NCI-H2196 treated with DMSO at 0.1 percent for 48 hours (cell line): Measurements from ENCODE around the gene TICAM1.
"Not testable (repeated sequence)": the region's sequence is repeated elsewhere in the genome, so short reads cannot be mapped to it uniquely, and the experiment has no call there.

Source experiments
- DNase-seq: peaks from one replicate; lab custom pipeline; 2025; ENCODE audit not compliant: unreplicated experiment; lab: John Stamatoyannopoulos, UW

TICAM1 gene

DNA sequence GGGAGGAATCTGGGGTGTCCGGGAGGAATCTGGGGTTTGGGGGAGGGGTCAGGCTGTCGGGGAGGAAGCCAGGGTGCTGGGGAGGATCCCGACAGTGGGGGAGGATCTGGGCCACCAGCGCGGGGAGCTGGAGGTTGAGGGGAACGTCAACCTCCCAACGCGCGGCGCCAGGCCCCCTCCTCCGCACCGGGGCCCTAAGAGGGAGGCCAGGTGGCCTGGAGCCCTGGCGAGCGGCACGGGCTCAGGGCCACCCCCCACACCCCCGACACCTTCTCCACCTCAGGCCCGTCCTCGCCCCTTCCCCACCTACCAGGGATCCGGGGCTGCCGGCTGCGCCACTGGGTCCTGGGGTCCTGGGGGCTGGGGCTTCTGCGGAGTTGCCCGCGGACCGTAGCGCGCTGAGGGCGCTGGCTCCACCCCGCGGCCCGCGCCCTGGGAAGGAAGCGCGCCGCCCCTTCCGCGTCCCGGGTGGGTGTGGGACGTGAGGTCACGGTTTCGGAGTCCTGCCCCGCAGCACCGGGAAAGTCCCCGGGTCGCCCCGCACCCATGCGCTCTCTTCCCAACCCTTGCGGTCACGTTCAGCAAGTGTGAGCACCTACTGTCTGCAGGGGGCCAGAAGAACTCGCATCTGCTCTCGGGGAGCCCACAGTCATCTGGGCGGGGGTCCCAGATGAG lies at the start of gene TICAM1:
TICAM1 (minus strand) TSS at position 409 of the 675 bp plus-strand sequence. CDS start 13,335 bp downstream, outside the sequence.
- no peak for DNase-seq

GRCh38 chr19:4879041-4879440 lies 47.5 kb upstream of the TICAM1 start:
- DNase-seq = no peak

GRCh38 chr19:4878491-4878968 lies 47.0 kb upstream of the TICAM1 start:
- no peak for DNase-seq

DNA sequence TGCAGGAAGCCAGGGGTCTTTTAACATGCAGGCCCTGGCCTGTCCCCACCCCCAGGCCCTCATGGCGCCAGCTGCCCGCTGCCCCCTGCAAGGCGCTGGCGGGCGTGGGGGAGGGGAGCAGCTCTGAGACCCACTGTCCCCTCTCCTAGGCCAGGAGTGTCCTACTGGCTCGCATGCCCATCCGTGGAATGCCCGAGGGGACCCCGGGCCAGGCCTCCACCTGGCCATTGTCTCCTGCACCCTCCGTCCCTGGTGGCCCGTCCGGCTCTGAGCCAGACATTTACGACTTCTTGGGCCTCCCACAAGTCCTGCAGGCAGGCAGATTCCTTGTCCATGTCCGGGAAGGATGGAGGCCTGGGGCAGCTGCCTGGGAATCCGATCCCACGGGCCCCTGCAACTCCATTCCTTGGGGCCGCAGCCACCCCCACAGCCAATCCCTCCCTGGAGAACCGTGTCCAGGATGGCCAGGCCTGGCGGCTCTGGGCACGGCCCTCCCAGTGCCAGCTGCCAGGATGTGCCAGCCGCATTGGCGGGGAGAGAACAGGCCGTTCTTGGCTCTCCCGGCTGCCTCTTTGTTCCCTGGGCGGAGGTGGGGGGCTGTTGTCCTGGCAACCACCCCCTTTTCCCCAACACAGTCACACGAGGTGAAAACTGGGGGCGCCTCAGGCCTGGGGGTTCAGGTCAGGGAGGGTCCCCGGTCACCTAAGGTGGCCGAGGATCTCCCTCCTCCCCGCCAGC lies 46.4 kb upstream of the TICAM1 start:
- no peak for DNase-seq

DNA sequence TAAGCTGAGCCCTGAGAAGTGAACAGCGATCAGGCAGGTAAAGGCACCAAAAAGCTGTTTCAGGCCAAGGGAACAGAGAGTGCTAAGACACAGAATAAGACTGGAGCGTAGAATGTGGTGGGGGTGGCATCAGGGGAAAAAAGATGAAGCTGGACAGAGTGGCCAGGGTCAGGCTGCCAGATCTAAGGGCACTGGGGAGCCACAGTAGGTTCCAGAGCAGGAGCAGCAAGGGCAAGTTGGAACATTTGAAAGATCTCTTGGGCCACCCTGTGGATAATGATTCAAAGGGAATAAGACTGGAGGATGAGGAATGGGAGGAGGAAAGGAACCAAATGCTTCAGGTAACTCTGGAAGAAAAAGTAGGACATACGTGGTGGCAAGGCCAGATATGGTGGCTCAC lies 42.4 kb upstream of the TICAM1 start:
- DNase-seq = no peak

DNA sequence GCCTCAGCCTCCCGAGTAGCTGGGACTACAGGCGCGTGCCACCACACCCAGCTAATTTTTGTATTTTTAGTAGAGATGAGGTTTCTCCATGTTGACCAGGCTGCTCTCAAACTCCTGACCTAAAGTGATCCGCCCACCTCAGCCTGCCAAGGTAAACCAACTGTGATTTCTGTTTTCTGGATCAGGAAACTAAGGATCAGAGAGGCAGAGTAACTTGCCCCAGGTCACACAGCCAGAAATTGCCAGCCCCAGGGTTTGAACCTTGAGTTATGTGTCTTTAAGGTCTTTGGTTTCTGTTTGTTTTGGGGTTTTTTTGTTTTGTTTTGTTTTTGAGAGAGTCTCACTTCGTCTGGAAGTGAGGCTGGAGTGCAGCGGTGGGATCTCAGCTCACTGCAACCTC lies 40.2 kb upstream of the TICAM1 start:
- no peak for DNase-seq

DNA sequence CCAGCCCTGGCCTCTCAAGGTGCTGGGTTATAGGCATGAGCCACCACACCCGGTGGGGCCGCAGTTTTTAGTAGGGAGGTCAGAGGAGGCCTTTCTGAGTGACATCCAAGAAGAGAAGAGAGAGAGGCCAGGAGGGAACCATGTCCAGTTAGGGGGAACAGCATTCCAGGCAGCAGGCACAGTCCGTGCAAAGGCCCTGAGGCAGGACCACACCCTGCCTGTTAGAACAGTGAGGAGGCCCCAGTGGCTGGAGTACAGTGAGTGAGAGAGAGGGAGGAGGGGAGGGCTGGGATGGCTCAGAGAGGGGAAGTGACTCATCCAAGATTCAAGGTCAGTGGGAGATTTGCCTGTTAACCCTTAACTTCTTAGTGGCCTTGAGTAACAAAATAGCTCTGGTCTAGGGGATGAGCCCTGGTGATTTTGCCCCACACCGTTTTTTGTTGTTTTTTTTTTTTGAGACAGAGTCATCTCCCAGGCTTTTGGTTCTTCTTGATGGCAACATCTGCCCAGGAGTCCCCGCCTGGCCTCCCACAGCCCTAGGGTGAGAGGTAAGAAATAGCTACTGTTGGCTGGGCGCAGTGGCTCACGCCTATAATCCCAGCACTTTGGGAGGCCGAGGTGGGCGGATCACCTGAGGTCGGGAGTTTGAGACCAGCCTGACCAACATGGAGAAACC lies 38.7 kb upstream of the TICAM1 start:
- DNase-seq = no peak

DNA sequence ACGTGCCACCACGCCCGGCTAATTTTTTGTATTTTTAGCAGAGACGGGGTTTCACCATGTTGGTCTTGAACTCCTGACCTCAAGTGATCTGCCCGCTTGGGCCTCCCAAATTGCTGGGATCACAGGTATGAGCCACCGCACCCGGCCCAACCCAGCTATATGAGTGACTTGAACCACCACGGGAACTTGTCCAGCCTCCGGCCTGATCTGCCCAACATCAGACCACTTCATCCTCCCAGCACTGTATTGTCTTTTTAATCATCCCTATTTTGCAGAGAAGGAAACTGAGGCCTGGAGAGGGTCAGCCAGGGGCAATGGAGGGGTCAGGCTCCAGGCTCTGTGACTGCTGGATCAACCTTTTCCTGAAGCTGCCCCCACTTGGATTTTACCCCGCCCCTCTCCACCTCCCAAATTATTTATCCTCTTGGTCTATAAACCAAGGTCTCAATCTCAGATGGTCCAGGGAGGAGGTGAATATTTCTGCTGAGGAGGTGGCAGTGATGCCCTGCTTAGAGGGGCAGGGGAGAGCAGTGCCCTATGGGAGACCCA lies 36.8 kb upstream of the TICAM1 start:
- no peak for DNase-seq

DNA sequence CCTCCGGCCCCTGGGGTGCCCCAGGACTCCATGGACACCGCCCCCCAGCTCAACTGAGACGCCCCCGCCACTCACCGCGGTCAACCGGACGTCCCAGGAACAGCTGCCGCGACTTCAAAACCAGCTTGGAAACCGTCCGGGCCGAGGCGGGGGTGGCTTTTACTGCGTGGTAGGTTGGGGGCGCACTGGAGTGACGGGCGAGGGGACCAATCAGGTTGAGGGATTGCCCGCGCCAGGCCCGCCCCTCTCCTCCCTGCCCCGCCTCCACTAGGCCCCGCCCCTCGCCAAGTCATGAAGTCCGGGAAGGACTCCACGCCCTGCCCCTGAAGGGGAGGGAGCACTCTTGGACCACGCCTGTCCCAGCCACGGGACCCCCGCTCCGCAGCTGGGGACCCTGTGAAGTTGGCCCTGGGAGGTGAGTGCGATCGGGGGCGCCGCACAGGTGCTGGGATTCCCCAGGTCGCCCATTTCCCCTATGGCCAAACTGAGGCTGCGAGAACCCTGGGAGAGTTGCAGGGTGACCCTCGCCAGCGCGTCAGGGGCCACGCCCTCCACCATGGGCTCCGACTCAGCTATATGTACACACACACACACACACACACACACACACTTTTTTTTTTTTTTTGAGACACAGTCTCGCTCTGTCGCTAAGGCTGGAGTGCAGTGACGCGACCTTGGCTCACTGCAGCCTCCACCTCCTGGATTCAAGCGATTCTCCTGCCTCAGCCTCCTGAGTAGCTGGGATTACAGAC lies 36.2 kb upstream of the TICAM1 start, which contains the start of gene PLIN3:
PLIN3 (minus strand) TSS at position 134 of the 752 bp plus-strand sequence. CDS start 6,273 bp downstream, outside the sequence.
- peak; percentile 46 for DNase-seq

- no peak for DNase-seq
Measured at GRCh38 chr19:4866595-4867424, 35.3 kb upstream of the TICAM1 start.

GRCh38 chr19:4861147-4861546 lies 29.6 kb upstream of the TICAM1 start:
- DNase-seq = no peak

GRCh38 chr19:4859697-4860096 lies 28.2 kb upstream of the TICAM1 start:
- no peak for DNase-seq

DNA sequence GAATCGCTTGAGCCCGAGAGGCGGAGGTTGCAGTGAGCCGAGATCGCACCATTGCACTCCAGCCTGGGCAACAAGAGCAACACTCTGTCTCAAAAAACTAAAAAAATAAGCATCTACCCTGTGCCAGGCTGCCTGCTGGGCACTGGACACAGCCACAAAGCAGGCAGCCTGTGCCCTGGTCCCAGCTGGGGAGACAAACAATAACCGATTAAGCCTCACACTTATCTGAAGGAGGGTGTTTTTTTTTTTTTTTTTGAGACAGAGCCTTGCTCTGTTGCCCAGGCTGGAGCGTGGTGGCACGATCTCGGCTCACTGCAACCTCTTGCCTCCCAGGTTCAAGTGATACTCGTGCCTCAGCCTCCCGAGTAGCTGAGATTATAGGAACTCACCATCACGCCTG lies 25.0 kb upstream of the TICAM1 start:
- not testable (repeated sequence) for DNase-seq

DNA sequence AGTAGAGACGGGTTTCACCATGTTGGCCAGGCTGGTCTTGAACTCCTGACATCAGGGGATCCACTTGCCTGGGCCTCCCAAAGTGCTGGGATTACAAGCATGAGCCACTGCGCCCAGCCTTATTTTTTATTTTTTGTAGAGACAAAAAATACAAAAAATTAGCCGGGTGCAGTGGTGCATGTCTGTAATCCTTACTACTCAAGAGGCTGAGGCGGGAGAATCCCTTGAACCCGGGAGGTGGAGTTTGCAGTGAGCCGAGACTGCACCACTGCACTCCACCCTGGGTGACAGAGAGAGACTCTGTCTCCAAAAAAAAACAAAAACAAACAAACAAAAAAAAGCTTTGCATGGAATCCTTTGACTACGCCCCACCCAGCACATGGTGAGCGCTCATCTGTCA lies 22.0 kb upstream of the TICAM1 start:
- not testable (repeated sequence) for DNase-seq

GRCh38 chr19:4852484-4852883 lies 21.0 kb upstream of the TICAM1 start:
- DNase-seq = no peak

- peak; percentile 40 for DNase-seq
Measured at GRCh38 chr19:4851551-4852290, 20.2 kb upstream of the TICAM1 start.

DNA sequence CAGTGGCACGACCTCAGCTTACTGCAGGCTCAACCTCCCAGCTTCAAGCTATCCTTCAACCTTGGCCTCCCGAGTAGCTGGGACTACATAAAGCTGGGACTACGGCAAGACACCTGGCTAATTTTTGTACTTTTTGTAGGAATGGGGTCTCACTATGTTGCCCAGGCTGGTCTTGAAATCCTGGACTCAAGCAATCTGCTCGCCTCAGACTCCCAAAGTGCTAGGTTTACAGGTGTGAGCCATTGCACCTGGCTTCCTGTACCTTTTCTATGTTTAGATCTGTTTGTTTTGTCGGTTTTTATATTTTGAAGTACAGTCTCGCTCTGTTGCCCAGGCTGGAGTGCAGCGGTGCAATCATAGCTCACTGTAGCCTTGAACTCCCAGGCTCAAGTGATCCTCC lies 17.5 kb upstream of the TICAM1 start:
- no peak for DNase-seq

GRCh38 chr19:4847190-4847973 lies 15.9 kb upstream of the TICAM1 start:
- no peak for DNase-seq
